SK-N-SH (cell line): ENCODE measurements around the gene TFAP2D. TPM values are rescaled to one million over a fixed set of nuclear protein-coding genes. Genes with fewer than 3 reads are reported as not detected.

Source experiments
- CTCF ChIA-PET: fragments of 300-600, 350-600 bp; formaldehyde crosslinking; extraction: SDS; loops from one replicate; lab custom pipeline; 2021; lab: Yijun Ruan, JAX
- POLR2A ChIA-PET: fragments of 350-600 bp; sonication (Branson Sonifier 250); formaldehyde crosslinking; extraction: SDS; loops from one replicate; lab custom pipeline; 2020; ENCODE audit warnings: antibody characterized with exemption, inconsistent platforms; lab: Yijun Ruan, JAX
- DNase-seq: peaks from one replicate; pipeline ENCODE4 v3.0.0; 2012
- H2AFZ ChIP-seq: fragments of 200-600 bp; sonication (generic); 2 replicates; pipeline ENCODE4 v1.8.1; 2016; ENCODE audit warnings: antibody characterized with exemption, mild to moderate bottlenecking, low read depth
- H3F3A ChIP-seq: fragments of 200-600 bp; sonication (generic); replicated peaks from 2 replicates; pipeline ENCODE3; 2016; ENCODE audit warnings: antibody characterized with exemption, mild to moderate bottlenecking; ENCODE audit not compliant: insufficient read depth
- H3K27ac ChIP-seq, 2 experiments: fragments of 200-500 bp in 1 of 2; fragments of 200-600 bp in 1 of 2; sonication (Bioruptor generic) in 1 of 2; sonication (generic), shearing (Covaris generic) in 1 of 2; 2 replicates each; pipeline versions ENCODE4 v1.5.1 to v1.6.1; 2014 to 2016; ENCODE audit warnings: low read depth in 2 of 2, inconsistent platforms in 1 of 2, low read length in 1 of 2, mild to moderate bottlenecking in 1 of 2, mixed read lengths in 1 of 2
- H3K27me3 ChIP-seq: fragments of 200-600 bp; sonication (generic), shearing (Covaris generic); 2 replicates; pipeline ENCODE4 v1.6.1; 2016; ENCODE audit warnings: mixed run types; ENCODE audit not compliant: insufficient read depth
- H3K36me3 ChIP-seq, 2 experiments: fragments of 200-500 bp in 1 of 2; fragments of 200-600 bp in 1 of 2; sonication (Bioruptor generic) in 1 of 2; sonication (generic) in 1 of 2; replicated peaks in 1 of 2; 2 replicates each; pipeline versions ENCODE3 to v1.5.1; 2014 to 2016; ENCODE audit warnings: low read length in 1 of 2, mild to moderate bottlenecking in 1 of 2; ENCODE audit not compliant: insufficient read depth in 2 of 2, control insufficient read depth in 1 of 2
- H3K4me1 ChIP-seq, 2 experiments: fragments of 200-500 bp in 1 of 2; fragments of 200-600 bp in 1 of 2; sonication (Bioruptor generic) in 1 of 2; sonication (generic), shearing (Covaris generic) in 1 of 2; 2 replicates each; pipeline versions ENCODE4 v1.5.1 to v1.6.1; 2014 to 2016; ENCODE audit warnings: low read depth in 1 of 2, low read length in 1 of 2, mixed run types in 1 of 2; ENCODE audit not compliant: insufficient read depth in 2 of 2, control insufficient read depth in 1 of 2
- H3K4me2 ChIP-seq: fragments of 200-600 bp; sonication (generic), shearing (Covaris generic); 2 replicates; pipeline ENCODE4 v1.6.1; 2017; ENCODE audit warnings: mixed run types
- H3K4me3 ChIP-seq, 2 experiments: fragments of 200-500 bp in 1 of 2; fragments of 200-600 bp in 1 of 2; sonication (Bioruptor generic) in 1 of 2; sonication (generic), shearing (Covaris generic) in 1 of 2; 2 replicates each; pipeline versions ENCODE4 v1.5.1 to v1.8.1; 2014 to 2016; ENCODE audit warnings: low read depth in 2 of 2, inconsistent platforms in 1 of 2, low read length in 1 of 2, mild to moderate bottlenecking in 1 of 2, mixed read lengths in 1 of 2, moderate library complexity in 1 of 2
- H3K79me2 ChIP-seq: fragments of 200-600 bp; sonication (generic); 2 replicates; pipeline ENCODE4 v1.8.1; 2017; ENCODE audit warnings: mild to moderate bottlenecking; ENCODE audit not compliant: insufficient read depth
- H3K9ac ChIP-seq: fragments of 200-600 bp; sonication (generic); 2 replicates; pipeline ENCODE4 v1.6.1; 2017; ENCODE audit warnings: mixed run types
- H3K9me2 ChIP-seq: fragments of 200-600 bp; sonication (generic); 2 replicates; pipeline ENCODE4 v1.6.1; 2017; ENCODE audit warnings: mixed run types
- H3K9me3 ChIP-seq: fragments of 200-600 bp; sonication (generic); 2 replicates; pipeline ENCODE4 v1.6.1; 2017; ENCODE audit warnings: mixed run types, mild to moderate bottlenecking, moderate library complexity
- H4K20me1 ChIP-seq: fragments of 200-600 bp; sonication (generic); 2 replicates; pipeline ENCODE4 v1.6.1; 2017; ENCODE audit warnings: mild to moderate bottlenecking, mixed run types; ENCODE audit not compliant: insufficient read depth
- CHD2 ChIP-seq: fragments of 150-350 bp; IDR thresholded peaks from 2 replicates; pipeline ENCODE4 v1.6.1; 2018; ENCODE audit warnings: low read length; ENCODE audit not compliant: partially characterized antibody
- CTCF ChIP-seq: fragments of 200-600 bp; sonication (generic); IDR thresholded peaks from 2 replicates; pipeline ENCODE4 v1.6.1; 2017; ENCODE audit warnings: antibody characterized with exemption, mild to moderate bottlenecking, moderate library complexity
- ELF1 ChIP-seq: IDR thresholded peaks from 2 replicates; pipeline ENCODE4 v1.4.0; 2012
- EP300 ChIP-seq, 2 experiments: IDR thresholded peaks; 2 replicates each; pipeline versions ENCODE4 v1.4.0 to v1.6.1; 2012; ENCODE audit warnings: borderline replicate concordance in 1 of 2, low read depth in 1 of 2, low read length in 1 of 2
- FOXJ3 ChIP-seq: sonication (generic); formaldehyde crosslinking; IDR thresholded peaks from 2 replicates; pipeline ENCODE4 v1.5.1; 2020; ENCODE audit warnings: mild to moderate bottlenecking, missing genetic modification reagents
- FOXM1 ChIP-seq: IDR thresholded peaks from 2 replicates; pipeline ENCODE4 v1.4.0; 2012; ENCODE audit warnings: low read depth, mild to moderate bottlenecking
- GABPA ChIP-seq: IDR thresholded peaks from 2 replicates; pipeline ENCODE4 v1.4.0; 2012; ENCODE audit warnings: low read depth, mild to moderate bottlenecking
- GATA2 ChIP-seq: sonication (generic); formaldehyde crosslinking; IDR thresholded peaks from 2 replicates; pipeline ENCODE4 v1.5.0; 2020; ENCODE audit warnings: mild to moderate bottlenecking, missing genetic modification reagents
- IRF3 ChIP-seq: fragments of 150-350 bp; IDR thresholded peaks from 2 replicates; pipeline ENCODE4 v1.6.1; 2016; ENCODE audit warnings: mild to moderate bottlenecking, low read depth, low read length
- MEF2A ChIP-seq: IDR thresholded peaks from 2 replicates; pipeline ENCODE4 v1.4.0; 2012; ENCODE audit warnings: low read depth, borderline replicate concordance
- MXI1 ChIP-seq: IDR thresholded peaks from 2 replicates; pipeline ENCODE4 v1.6.1; 2012; ENCODE audit warnings: mild to moderate bottlenecking, low read depth, low read length, improper control_type of control experiment
- NRF1 ChIP-seq: IDR thresholded peaks from 2 replicates; pipeline ENCODE4 v1.6.1; 2012; ENCODE audit warnings: low read depth, mild to moderate bottlenecking, low read length
- PBX3 ChIP-seq: IDR thresholded peaks from 2 replicates; pipeline ENCODE4; 2012
- POLR2AphosphoS5 ChIP-seq: IDR thresholded peaks from 2 replicates; pipeline ENCODE4 v1.6.1; 2012; ENCODE audit warnings: low read depth, low read length
- RAD21 ChIP-seq: IDR thresholded peaks from 2 replicates; pipeline ENCODE4 v1.6.1; 2012; ENCODE audit warnings: mild to moderate bottlenecking, low read length
- RCOR1 ChIP-seq: fragments of 150-350 bp; IDR thresholded peaks from 2 replicates; pipeline ENCODE4 v1.6.1; 2017; ENCODE audit warnings: antibody characterized with exemption, low read length
- RFX5 ChIP-seq: IDR thresholded peaks from 2 replicates; pipeline ENCODE4 v1.6.1; 2012; ENCODE audit warnings: mild to moderate bottlenecking, improper control_type of control experiment, low read length
- RXRA ChIP-seq: IDR thresholded peaks from 2 replicates; pipeline ENCODE4 v1.4.0; 2012; ENCODE audit warnings: low read depth, mild to moderate bottlenecking, borderline replicate concordance
- SIN3A ChIP-seq: IDR thresholded peaks from 2 replicates; pipeline ENCODE4 v1.6.1; 2012; ENCODE audit warnings: low read depth, mild to moderate bottlenecking, low read length, moderate library complexity, borderline replicate concordance
- SMC3 ChIP-seq: IDR thresholded peaks from 2 replicates; pipeline ENCODE4 v1.6.1; 2012; ENCODE audit warnings: low read depth, low read length, improper control_type of control experiment
- TCF12 ChIP-seq: IDR thresholded peaks from 2 replicates; pipeline ENCODE4 v1.4.0; 2012
- ZBTB33 ChIP-seq: IDR thresholded peaks from 2 replicates; pipeline ENCODE4 v1.4.0; 2012; ENCODE audit warnings: low read depth, borderline replicate concordance
- WGBS: methylation state at CpG from one replicate; pipeline ENCODE4 v1.1.6; 2017; ENCODE audit warnings: low lambda C conversion rate; 5-methylcytosine and 5-hydroxymethylcytosine counted together
- polyA plus RNA-seq, 3 experiments: library from polyadenylated mRNA; depleted of rRNA; stranded (reverse); fragments of >200 nt; gene quantifications; 2 replicates each; pipeline ENCODE4 v1.2.3, GENCODE V29; 2012

TFAP2D gene
- polyA plus RNA-seq, 1 of the 3 experiments (the other 2 are of a cell fraction), result not detected

GRCh38 chr6:50791900-50792508, 78.7 kb downstream of the TFAP2D start:
- no peaks in the 10 kb centered on the region for H3K79me2 ChIP-seq
- no peaks in the 10 kb centered on the region for H3K27me3 ChIP-seq
- no peak overlapping the region for H3K9ac ChIP-seq
- no peaks in the 10 kb centered on the region for H3K9me3 ChIP-seq
- 1% methylated on average over 3 of the region's 3 CpGs for WGBS
- H3K27ac ChIP-seq, result no peak overlapping the region
- H3K9me2 ChIP-seq, result no peaks in the 10 kb centered on the region
- H3K4me3 ChIP-seq, result no peak overlapping the region; a peak in 1 of 4 replicates
- peak; percentile 59 for DNase-seq
- H3K4me1 ChIP-seq, result no peaks in the 10 kb centered on the region
- H4K20me1 ChIP-seq, result no peaks in the 10 kb centered on the region
- H2AFZ ChIP-seq, result no peak overlapping the region
- ChIA-PET CTCF (interaction anchor here (0.7 to 1.6 kb wide), 9 partner anchors 8 to 665 kb away, joined by 3 to 7 read pairs (median 4); no protein-coding TSS in a partner anchor), POLR2A (no interaction called here)
- TF ChIP-seq RCOR1 (0 out of 2 replicates have a peak, but pooled peaks have one; percentile 11), ZBTB33 (no peak), SIN3A (no peak), FOXM1 (no peak), RAD21 (peak; percentile 87), CTCF (peak; percentile 86), SMC3 (peak; percentile 57)
- H3K36me3 ChIP-seq, result no peaks in the 10 kb centered on the region
- H3K4me2 ChIP-seq, result no peak overlapping the region
- H3F3A ChIP-seq, result no peaks in the 10 kb centered on the region

- no peak for TF ChIP-seq ELF1
- TF ChIP-seq EP300 (IDR thresholded peaks at IDR 0.05; ENCODE audit: borderline replicate concordance in 1 of 2, low read depth in 1 of 2, low read length in 1 of 2), result no peak
- TF ChIP-seq NRF1, result no peak
- no peak for TF ChIP-seq RFX5
- TF ChIP-seq TCF12, result no peak
- no peak for TF ChIP-seq POLR2AphosphoS5
- no peak for TF ChIP-seq PBX3
- TF ChIP-seq CHD2, result no peak
- TF ChIP-seq MEF2A, result no peak
- no peak for TF ChIP-seq GABPA
- no peak for TF ChIP-seq RXRA
- no peak for TF ChIP-seq MXI1
- no peak for TF ChIP-seq SIN3A
- no peak for TF ChIP-seq GATA2 (CRISPR knock-in tag)
- TF ChIP-seq IRF3, result no peak
- TF ChIP-seq FOXJ3 (CRISPR knock-in tag), result no peak
- ChIA-PET POLR2A (no interaction called here), CTCF (interaction anchor here (0.7 to 1.6 kb wide), 9 partner anchors 8 to 666 kb away, joined by 3 to 7 read pairs (median 4); no protein-coding TSS in a partner anchor)
These were observed 79.4 kb downstream of the TFAP2D start for GRCh38 chr6:50792771-50793170.

More at GRCh38 chr6:50792771-50793170, 79.4 kb downstream of the TFAP2D start:
- H3K79me2 ChIP-seq, result no peaks in the 10 kb centered on the region
- H3K27ac ChIP-seq, result no peak overlapping the region
- H4K20me1 ChIP-seq, result no peaks in the 10 kb centered on the region
- no peak overlapping the region for H3K4me3 ChIP-seq
- DNase-seq, result no peak
- H3K9me2 ChIP-seq, result no peaks in the 10 kb centered on the region
- H3K4me2 ChIP-seq, result no peak overlapping the region
- H3K9me3 ChIP-seq, result no peaks in the 10 kb centered on the region
- no peak overlapping the region for H3K9ac ChIP-seq
- no peaks in the 10 kb centered on the region for H3F3A ChIP-seq
- H3K4me1 ChIP-seq, result no peaks in the 10 kb centered on the region
- no peaks in the 10 kb centered on the region for H3K27me3 ChIP-seq
- H2AFZ ChIP-seq, result no peak overlapping the region
- H3K36me3 ChIP-seq, result no peaks in the 10 kb centered on the region
- WGBS, result 11% methylated on average over 1 of the region's 1 CpG
